Head of caudate nucleus (tissue), 42 donors: ENCODE results near the gene AKR1D1.
"Not testable (repeated sequence)": the region's sequence is repeated elsewhere in the genome, so short reads cannot be mapped to it uniquely, and the experiment has no call there.

ENCODE experiments used
- DNase-seq, 42 donors: peaks; one replicate each; pipeline versions ENCODE4 v3.0.0 to v3.0.0-alpha.2; 2020 to 2021; ENCODE audit warnings: mixed read lengths in 7 of 42
- intact Hi-C: fragments of 100-400 bp; cut with DNase I; formaldehyde crosslinking; loops from one replicate; pipeline ENCODE4 v1.15.0; 2022

The AKR1D1 gene

DNA sequence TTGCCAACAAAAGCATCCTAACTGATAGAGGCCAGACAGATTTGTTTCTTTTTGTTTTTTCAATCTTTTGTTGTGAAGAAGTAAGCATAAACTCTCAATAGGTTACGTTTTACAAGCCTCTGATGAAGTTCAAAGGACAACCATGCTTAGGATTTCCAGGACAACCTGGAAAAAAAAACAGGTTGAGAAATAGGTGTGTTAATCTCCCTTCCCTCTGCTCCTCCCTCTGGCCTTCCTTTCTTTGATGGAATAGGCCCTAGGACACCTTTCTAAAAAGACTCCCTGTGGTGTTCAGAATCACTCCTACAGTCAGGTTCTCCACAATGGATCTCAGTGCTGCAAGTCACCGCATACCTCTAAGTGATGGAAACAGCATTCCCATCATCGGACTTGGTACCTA is at the start of gene AKR1D1:
Gene AKR1D1, plus strand, starts transcription at position 264 of the 400 bp plus-strand sequence. Its CDS starts 60 bp downstream, at position 324.
- DNase-seq = no peak
- intact Hi-C loops = no loop called here

GRCh38 chr7:138027100-138027499 is 49.2 kb upstream of the AKR1D1 start:
- intact Hi-C loops = no loop called here
- DNase-seq = no peak

GRCh38 chr7:138029126-138029525 is 47.1 kb upstream of the AKR1D1 start:
- no peak for DNase-seq
- intact Hi-C loops = no loop called here

GRCh38 chr7:138029941-138030340 is 46.3 kb upstream of the AKR1D1 start:
- intact Hi-C loops = no loop called here

DNA sequence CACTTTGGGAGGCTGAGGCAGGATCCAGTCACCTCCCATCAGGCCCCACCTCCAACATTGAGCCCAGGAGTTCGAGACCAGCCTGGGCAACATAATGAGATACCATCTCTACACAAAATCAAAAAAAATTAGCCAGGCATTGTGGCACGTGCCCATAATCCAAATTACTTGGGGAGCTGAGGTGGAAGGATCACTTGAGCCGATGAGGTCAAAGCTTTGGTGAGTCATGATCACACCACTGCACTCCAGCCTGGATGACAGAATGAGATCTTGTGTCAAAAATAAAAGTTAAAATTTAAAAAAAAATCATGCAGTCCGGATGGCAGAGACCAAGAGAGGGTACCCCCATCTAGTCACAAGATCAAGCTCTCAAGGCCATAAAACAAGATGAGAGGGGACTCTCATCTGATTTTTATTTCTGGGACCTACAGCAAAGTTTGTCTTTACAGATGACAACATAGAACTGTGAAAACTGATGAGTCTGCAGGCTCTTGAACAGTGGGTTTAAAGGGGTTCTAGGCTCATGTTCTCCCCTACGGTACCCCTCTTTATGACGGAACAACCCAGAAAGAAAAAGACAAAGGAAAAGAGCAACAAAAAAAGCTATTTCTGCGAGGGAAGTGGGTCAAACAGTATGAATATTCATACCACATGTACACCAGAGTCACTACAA is 45.4 kb upstream of the AKR1D1 start:
- no peak for DNase-seq
- intact Hi-C loops = no loop called here

More at GRCh38 chr7:138029941-138030340, 46.3 kb upstream of the AKR1D1 start:
- DNase-seq = no peak

GRCh38 chr7:138032186-138032585 is 44.1 kb upstream of the AKR1D1 start:
- no peak for DNase-seq
- intact Hi-C loops = no loop called here

GRCh38 chr7:138032770-138033169 is 43.5 kb upstream of the AKR1D1 start:
- intact Hi-C loops = no loop called here

DNA sequence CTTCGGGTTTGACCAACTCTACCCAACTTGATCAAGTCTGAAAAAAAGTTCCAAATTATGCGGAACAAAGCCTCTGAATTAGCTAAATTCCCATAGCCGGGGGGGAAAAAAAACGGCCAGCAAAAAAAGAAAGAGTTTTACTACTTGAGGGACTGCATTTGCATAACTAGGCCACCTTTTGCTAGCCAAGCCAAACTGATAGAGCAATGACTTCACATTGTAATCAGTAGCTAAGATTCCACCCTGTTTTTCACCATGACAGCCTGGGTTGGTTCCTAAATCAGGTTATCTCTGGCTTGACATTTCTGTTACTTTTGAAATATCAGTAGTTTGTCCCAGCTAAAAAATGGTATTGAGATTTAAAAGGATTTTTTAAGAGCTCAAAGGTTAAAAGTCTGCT is 43.0 kb upstream of the AKR1D1 start:
- intact Hi-C loops = no loop called here
- no peak for DNase-seq

More at GRCh38 chr7:138032770-138033169, 43.5 kb upstream of the AKR1D1 start:
- no peak for DNase-seq

DNA sequence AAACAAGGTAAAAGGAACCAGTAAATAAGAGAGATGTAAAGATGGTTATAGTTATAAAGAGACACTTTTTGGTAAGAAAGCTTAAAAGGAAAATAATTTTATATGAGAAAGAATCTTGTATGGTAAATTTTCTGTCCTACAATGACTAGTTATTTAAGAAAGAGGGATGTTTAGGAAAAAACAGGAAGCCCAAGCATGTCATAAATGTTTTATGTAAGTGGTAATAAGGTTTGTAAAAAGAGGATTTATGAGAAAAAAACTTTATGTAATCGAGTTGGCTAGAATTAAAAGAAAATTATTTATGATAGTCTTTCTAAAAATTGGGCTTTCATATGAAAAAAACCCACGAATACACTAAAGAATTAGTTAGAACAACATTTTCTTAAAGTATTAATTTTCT is 40.1 kb upstream of the AKR1D1 start:
- intact Hi-C loops = no loop called here
- DNase-seq = no peak

GRCh38 chr7:138040063-138040462 is 36.2 kb upstream of the AKR1D1 start:
- intact Hi-C loops, DNase-seq: not testable (repeated sequence)

DNA sequence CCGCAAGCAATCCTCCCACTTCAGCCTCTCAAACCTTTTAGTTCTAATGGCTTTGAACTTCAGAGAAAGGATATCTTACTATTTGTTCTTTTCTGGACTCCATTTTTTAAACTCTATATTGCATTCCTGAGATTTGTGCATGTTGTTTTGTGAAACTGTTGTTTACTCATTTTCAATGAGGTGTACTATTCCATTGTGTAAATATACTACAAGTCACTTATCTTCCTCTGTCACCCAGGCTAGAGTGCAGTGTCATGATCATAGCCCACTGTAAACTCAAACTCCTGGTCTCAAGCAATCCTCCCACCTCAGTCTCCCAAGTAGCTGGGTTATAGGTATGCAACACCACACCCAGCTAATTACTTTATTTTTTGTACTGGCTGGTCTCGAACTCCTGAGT is 31.4 kb upstream of the AKR1D1 start:
- no peak for DNase-seq
- intact Hi-C loops = no loop called here

DNA sequence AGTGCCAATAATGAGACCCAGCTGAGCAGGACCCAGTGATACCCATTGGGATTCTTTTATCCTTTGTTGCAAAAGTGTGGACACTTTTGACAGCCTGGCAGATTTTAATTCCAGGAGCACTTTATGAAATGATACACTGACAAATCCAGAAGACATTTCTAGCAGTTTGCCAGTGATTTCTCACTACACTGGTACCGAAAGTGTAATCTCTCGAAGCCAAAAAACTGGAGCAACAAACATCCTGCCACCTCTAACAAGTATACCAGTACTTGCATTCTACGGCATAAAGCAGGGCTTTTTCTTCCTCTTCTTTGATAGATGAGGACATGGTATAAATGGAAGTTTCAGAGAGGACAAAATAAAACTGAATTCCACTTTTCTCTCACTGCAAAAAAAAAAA is 28.4 kb upstream of the AKR1D1 start:
- intact Hi-C loops = no loop called here
- DNase-seq = no peak

GRCh38 chr7:138049505-138050116 is 26.6 kb upstream of the AKR1D1 start:
- DNase-seq = no peak
- intact Hi-C loops = no loop called here

DNA sequence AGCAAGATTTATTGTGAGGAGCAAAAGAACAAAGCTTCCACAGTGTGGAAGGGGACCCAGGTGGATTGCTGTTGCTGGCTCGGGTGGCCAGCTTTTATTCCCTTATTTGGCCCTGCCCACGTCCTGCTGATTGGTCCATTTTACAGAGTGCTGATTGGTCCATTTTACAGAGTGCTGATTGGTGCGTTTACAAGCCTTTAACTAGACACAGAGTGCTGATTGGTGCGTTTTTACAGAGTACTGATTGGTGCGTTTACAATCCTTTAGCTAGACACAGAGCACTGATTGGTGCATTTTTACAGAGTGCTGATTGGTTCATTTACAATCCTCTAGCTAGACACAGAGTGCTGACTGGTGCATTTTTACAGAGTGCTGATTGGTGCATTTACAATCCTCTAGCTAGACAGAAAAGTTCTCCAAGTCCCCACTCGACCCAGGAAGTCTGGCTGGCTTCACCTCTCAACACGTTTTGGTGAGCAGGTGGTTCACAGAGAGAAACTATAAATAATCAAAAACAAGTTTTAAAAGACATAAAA is 24.5 kb upstream of the AKR1D1 start:
- DNase-seq, intact Hi-C loops: not testable (repeated sequence)

DNA sequence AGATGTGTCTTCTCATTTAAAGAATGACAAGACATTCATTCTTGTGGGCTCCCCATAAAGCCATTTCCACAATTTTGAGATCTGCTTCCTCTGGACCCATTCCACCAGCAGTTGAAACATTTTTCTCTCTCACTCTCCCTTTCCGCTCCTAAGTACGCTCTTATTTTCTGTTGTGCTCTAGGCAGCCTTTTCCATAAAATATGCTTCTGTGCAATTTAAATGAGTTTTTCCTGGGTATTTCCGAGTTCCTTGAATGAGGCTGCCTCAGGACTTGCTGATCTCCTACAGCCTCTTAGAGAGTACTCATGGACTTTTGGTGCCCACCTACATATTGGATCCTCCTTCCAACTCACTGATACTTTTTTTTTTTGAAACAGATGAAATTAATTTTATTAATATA is 23.6 kb upstream of the AKR1D1 start:
- intact Hi-C loops = no loop called here
- no peak for DNase-seq

GRCh38 chr7:138055698-138056097 is 20.6 kb upstream of the AKR1D1 start:
- intact Hi-C loops, DNase-seq: not testable (repeated sequence)

- no peak for DNase-seq
- intact Hi-C loops = no loop called here
Observed at GRCh38 chr7:138063400-138063799, 12.9 kb upstream of the AKR1D1 start.

- intact Hi-C loops = no loop called here
- no peak for DNase-seq
Observed at GRCh38 chr7:138064856-138065357, 11.4 kb upstream of the AKR1D1 start.

DNA sequence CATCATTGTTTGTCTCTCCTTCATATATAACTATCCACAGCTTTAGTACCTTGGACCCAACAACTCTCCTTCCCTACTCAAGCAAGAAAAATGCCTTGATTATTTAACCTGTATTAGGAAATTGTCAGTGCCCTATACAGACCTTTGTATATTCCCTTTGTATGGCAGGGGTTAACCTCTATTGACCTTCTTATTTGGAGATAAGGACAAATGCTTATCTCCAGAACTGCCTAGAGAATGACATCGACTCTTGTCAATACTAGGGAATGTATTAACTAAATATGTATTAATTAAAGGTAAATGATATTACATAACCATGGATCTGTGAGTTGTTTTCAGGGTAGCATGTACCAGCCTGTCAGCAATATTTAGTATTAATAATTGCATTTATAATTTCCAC is 10.4 kb upstream of the AKR1D1 start:
- no peak for DNase-seq
- intact Hi-C loops = no loop called here

DNA sequence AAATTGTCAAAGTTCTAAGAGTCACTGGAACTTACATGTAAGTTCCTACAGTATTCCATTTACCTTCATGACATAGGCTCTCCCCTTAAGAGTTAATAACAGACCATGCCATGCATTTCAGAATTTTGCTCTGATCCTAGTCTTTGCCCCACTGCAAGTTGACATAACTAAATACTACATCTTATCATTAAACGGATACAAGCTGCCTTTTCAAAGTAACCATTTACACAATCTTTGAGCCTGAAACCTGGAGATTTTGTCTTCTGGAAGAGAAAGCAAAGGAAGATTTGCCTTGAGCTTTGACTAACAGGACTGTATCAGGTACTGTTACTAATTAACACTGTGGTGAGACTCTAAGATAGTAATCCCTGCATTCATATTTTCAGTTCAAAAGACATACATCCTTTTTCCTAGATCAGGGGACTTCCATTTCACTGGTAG is 9.3 kb upstream of the AKR1D1 start:
- no peak for DNase-seq
- intact Hi-C loops = no loop called here

DNA sequence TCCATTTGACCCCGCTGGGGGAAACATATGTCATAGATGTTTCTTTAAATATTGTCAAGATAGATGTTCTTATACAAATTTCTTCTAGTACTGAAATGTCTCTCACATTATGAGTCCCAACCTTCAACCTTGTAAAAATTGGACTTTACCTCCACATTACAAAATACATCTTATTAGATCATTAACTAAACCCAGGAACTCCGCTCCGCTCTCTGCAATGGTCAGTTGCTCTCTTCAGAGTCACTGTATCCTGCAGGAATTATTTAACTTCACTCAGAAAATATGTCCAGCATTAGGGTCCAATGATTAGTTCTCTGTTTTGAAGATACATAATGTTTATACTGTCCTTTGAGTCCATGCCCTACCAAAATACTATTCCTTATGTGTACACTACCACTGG is 8.5 kb upstream of the AKR1D1 start:
- DNase-seq = no peak
- intact Hi-C loops = no loop called here
